ENCODE measurements around the gene IGSF22.

Gene IGSF22

DNA sequence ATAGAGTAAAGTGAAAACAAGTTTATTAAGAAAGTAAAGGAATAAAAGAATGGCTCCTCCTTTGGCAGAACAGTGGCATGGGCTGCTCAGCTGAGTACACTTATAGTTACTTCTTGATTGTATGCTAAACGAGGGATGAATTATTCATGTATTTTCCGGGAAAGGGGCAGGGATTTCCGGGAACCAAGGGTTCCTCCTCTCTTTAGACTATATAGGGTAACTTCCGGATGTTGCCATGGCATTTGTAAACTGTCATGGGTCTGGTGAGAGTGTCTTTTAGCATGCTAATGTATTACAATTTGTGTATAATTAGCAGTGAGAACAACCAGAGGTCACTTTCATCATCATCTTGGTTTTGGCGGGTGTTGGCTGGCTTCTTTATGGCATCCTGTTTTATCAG lies 68.3 kb downstream of the IGSF22 start:
- ChIA-PET CTCF (no interaction called here), POLR2A (no interaction called here)
- no peaks in the 10 kb centered on the region for H3K4me1 ChIP-seq (ENCODE audit: control insufficient read depth, insufficient read depth, low read length)
- no peaks in the 10 kb centered on the region for H3K36me3 ChIP-seq (ENCODE audit: control insufficient read depth in 2 of 2, insufficient read depth in 1 of 2, low read length in 2 of 2)
- H3K4me3 ChIP-seq (ENCODE audit: low read depth, low read length), result no peak overlapping the region
- H3K9me3 ChIP-seq (ENCODE audit: control insufficient read depth, insufficient read depth, low read depth, low read length), result no peaks in the 10 kb centered on the region
- TF ChIP-seq ZNF654 (tag by site-specific recombination; IDR thresholded peaks at IDR 0.05; ENCODE audit: low read depth) (no peak), ZNF514 (tag by site-specific recombination; IDR thresholded peaks at IDR 0.05) (no peak), ZNF121 (tag by site-specific recombination; IDR thresholded peaks at IDR 0.05) (no peak), PRDM1 (tag by site-specific recombination; IDR thresholded peaks at IDR 0.05) (no peak), ELK4 (IDR thresholded peaks at IDR 0.05; ENCODE audit: borderline replicate concordance, low read depth, low read length) (no peak), ZNF155 (tag by site-specific recombination; IDR thresholded peaks at IDR 0.05) (no peak), ZFP41 (tag by site-specific recombination; IDR thresholded peaks at IDR 0.05; ENCODE audit: borderline replicate concordance) (no peak), ZFHX2 (tag by site-specific recombination; conservative IDR thresholded peaks at IDR 0.05) (no peak), ZNF211 (tag by site-specific recombination; IDR thresholded peaks at IDR 0.05; ENCODE audit: low read depth) (no peak), ZNF350 (tag by site-specific recombination; IDR thresholded peaks at IDR 0.05) (no peak)
- TF ChIP-seq, protein P1, sequence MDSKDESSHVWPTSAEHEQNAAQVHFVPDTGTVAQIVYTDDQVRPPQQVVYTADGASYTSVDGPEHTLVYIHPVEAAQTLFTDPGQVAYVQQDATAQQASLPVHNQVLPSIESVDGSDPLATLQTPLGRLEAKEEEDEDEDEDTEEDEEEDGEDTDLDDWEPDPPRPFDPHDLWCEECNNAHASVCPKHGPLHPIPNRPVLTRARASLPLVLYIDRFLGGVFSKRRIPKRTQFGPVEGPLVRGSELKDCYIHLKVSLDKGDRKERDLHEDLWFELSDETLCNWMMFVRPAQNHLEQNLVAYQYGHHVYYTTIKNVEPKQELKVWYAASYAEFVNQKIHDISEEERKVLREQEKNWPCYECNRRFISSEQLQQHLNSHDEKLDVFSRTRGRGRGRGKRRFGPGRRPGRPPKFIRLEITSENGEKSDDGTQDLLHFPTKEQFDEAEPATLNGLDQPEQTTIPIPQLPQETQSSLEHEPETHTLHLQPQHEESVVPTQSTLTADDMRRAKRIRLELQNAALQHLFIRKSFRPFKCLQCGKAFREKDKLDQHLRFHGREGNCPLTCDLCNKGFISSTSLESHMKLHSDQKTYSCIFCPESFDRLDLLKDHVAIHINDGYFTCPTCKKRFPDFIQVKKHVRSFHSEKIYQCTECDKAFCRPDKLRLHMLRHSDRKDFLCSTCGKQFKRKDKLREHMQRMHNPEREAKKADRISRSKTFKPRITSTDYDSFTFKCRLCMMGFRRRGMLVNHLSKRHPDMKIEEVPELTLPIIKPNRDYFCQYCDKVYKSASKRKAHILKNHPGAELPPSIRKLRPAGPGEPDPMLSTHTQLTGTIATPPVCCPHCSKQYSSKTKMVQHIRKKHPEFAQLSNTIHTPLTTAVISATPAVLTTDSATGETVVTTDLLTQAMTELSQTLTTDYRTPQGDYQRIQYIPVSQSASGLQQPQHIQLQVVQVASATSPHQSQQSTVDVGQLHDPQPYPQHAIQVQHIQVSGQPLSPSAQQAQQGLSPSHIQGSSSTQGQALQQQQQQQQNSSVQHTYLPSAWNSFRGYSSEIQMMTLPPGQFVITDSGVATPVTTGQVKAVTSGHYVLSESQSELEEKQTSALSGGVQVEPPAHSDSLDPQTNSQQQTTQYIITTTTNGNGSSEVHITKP (tag by site-specific recombination; IDR thresholded peaks at IDR 0.05), result no peak
- H3K27ac ChIP-seq (ENCODE audit: extremely low read depth, low read depth, low read length), result no peak overlapping the region
